Measurements from ENCODE around the gene STX8.

DNA sequence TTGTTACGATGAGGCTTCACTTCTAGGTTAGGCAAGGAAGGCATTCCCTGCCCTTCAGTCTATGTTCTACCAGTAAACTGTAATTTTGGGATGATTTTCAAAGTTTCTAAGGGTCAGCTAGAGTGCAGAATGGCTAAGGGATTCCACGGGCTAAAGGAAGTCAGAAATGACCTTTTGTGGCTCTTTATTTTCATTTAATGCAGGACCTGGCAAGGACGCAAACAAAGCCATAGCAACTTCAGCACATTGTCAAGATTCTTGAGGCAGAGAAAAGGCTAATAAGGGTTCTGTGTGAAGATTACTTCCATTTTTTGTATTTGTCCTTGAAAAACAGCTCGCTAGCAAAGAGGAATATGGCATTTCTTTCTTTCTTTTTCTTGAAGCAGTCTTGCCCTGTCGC is 76.6 kb downstream of the STX8 start:
- TF ChIP-seq, protein P1, sequence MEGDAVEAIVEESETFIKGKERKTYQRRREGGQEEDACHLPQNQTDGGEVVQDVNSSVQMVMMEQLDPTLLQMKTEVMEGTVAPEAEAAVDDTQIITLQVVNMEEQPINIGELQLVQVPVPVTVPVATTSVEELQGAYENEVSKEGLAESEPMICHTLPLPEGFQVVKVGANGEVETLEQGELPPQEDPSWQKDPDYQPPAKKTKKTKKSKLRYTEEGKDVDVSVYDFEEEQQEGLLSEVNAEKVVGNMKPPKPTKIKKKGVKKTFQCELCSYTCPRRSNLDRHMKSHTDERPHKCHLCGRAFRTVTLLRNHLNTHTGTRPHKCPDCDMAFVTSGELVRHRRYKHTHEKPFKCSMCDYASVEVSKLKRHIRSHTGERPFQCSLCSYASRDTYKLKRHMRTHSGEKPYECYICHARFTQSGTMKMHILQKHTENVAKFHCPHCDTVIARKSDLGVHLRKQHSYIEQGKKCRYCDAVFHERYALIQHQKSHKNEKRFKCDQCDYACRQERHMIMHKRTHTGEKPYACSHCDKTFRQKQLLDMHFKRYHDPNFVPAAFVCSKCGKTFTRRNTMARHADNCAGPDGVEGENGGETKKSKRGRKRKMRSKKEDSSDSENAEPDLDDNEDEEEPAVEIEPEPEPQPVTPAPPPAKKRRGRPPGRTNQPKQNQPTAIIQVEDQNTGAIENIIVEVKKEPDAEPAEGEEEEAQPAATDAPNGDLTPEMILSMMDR (IDR thresholded peaks at IDR 0.05) = no peak
- no peak for TF ChIP-seq ZFX (IDR thresholded peaks at IDR 0.05; ENCODE audit: borderline replicate concordance)

All from 22Rv1 (cell line).